Measurements from ENCODE around the gene GBE1. TPM values are rescaled to one million over a fixed set of nuclear protein-coding genes. Genes with fewer than 3 reads are reported as not detected.

GBE1 gene
- total RNA-seq (2013; cell fraction: nucleolus; rRNA removed): 223 and 227 TPM in 2 replicates
- 32.4 and 36.5 TPM in 2 replicates for total RNA-seq (2014; rRNA removed)
- 50.6 and 51.0 TPM in 2 replicates for total RNA-seq (2014; rRNA removed; fragmentation: Illumina TruSeq; extraction: Trizol)
- total RNA-seq (2021): 42.4 and 43.1 TPM in 2 replicates
- polyA plus RNA-seq (2011; ENCODE audit: low read depth): 32.0 TPM
- polyA plus RNA-seq (2011; rRNA removed): 59.5 and 88.2 TPM in 2 replicates
- polyA plus RNA-seq (2011; cell fraction: cytosol; rRNA removed): 21.0 and 27.0 TPM in 2 replicates
- 32.3 and 34.5 TPM in 2 replicates for polyA plus RNA-seq (2011; cell fraction: nucleus; rRNA removed)
- 35.4 and 54.7 TPM in 2 replicates for polyA plus RNA-seq (2012)
- 40.0 and 49.0 TPM in 2 replicates for polyA plus RNA-seq (2014; fragmentation: Illumina TruSeq; extraction: Trizol)
- polyA plus RNA-seq (2014; fragmentation: Nextera tagmentation; extraction: Ambion mirVana): 10 to 100 TPM; 21.4 to 21.8 TPM
- polyA plus RNA-seq (2014; rRNA removed): 23.5 and 25.6 TPM in 2 replicates
- 10 to 100 TPM; 58.0 to 62.2 TPM for polyA plus RNA-seq (2016; fragmentation: Nextera tagmentation; extraction: Ambion mirVana)
- polyA minus RNA-seq (2011; rRNA and poly(A)+ RNA removed): 72.0 and 82.2 TPM in 2 replicates
- polyA minus RNA-seq (2011; cell fraction: cytosol; rRNA and poly(A)+ RNA removed): 19.9 and 22.7 TPM in 2 replicates
- 87.9 and 109 TPM in 2 replicates for polyA minus RNA-seq (2011; cell fraction: nucleus; rRNA and poly(A)+ RNA removed)
- percentile 86 among the genes with signal in this experiment for Bru-seq, nascent RNA
- BruChase-seq, experiment 1, labeled RNA remaining after a 6-hour chase: percentile 76 among the genes with signal in this experiment
- BruChase-seq, experiment 2, labeled RNA remaining after a 2-hour chase: percentile 74 among the genes with signal in this experiment
- long read RNA-seq, experiment 1, transcript GBE1-201 (16 exons, 3,461 nt): major isoform, 42 of 44 reads
- long read RNA-seq, experiment 1, partial matches to known transcripts: 1 of 44 reads
- long read RNA-seq, experiment 1, other reads (novel, unspliced or antisense): 1 of 44 reads
- long read RNA-seq, experiment 2, transcript GBE1-201 (16 exons, 3,461 nt): major isoform, 351 of 410 reads
- long read RNA-seq, experiment 2, partial matches to known transcripts: 44 of 410 reads
- long read RNA-seq, experiment 2, other reads (novel, unspliced or antisense): 15 of 410 reads

DNA sequence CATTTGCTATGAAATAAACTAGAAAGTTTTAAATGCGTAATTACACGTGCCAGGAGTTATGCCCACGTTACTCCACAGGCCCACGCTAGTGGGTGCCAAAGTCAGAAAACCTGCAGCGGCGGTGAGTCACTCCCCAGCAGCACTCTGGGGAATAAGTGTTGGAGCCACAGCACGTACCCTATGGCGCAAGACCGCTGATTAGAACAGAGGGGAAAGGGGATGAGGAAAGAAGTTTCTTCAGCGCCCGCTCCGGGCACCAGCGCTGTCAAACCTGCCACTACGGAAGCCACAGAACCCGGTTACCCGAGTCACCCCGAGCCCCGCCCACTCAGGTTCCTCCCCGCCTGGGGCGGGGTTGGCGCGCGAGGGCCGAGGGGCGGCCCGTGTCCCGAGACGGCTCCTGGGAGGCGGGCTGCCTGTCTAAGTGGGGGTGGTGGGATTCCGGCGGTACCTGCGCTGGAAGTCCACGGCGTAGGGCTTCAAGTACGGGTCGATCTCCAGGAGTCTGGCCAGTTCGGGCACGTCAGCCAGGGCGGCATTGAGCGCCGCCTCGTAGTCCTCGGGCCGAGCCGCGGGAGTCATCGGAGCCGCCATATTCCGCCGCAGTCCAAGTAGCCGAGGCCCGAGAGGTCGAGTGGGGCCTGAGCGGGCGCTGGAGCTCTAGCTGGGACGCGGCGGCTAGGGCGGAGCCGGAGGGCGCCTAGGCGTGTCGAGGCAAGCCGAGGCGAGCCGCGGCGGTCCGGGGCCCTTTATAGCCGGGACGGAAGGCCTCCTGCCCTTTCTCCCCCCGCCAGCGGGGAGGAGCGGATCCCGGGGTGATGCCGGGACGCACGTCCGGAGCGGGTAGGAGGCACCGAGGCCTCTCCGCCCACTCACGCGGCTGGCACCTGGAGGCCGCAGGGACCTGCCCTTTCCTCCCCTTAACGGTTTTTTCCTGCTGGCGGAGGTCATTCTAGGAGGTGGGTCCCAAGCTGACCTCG is at the start of gene GBE1:
Gene GBE1 (minus strand): TSS at position 722 of the 980 bp plus-strand sequence. CDS start 128 bp downstream, at position 594.
- ATAC-seq: peak; percentile 94
- Histone ChIP-seq H3K79me2 (ENCODE audit: control insufficient read depth, insufficient read depth, low read length) (peaks cover 32% of the 10 kb centered on the region), H2AFZ (ENCODE audit: control insufficient read depth, low read depth, low read length) (peak within 1 kb of the TSS; percentile 96), H3K4me3 (peak within 1 kb of the TSS; percentile 67), H3K27ac (ENCODE audit: control insufficient read depth, insufficient read depth) (peak within 1 kb of the TSS; percentile 97), H3K9me3 (replicated peaks; ENCODE audit: control insufficient read depth, insufficient read depth, low read length) (peaks cover 24% of the 10 kb centered on the region), H3K9ac (ENCODE audit: control insufficient read depth, insufficient read depth, low read length) (peak within 1 kb of the TSS; percentile 91), H3K4me1 (ENCODE audit: control insufficient read depth, insufficient read depth, low read length) (peaks cover 9% of the 10 kb centered on the region), H3K27me3 (replicated peaks in 1 of 2; ENCODE audit: control insufficient read depth in 2 of 2, insufficient read depth in 2 of 2, low read length in 1 of 2) (no peaks in the 10 kb centered on the region), H3K36me3 (ENCODE audit: control insufficient read depth in 2 of 2, insufficient read depth in 2 of 2, low read length in 1 of 2) (0 out of 4 replicates have a peak, but pooled peaks cover 0 to 2% of the 10 kb centered on the region in 2 experiments), H3K4me2 (ENCODE audit: control insufficient read depth, insufficient read depth) (peak within 1 kb of the TSS; percentile 84), H4K20me1 (ENCODE audit: control insufficient read depth, insufficient read depth) (no peaks in the 10 kb centered on the region)
- BruUV-seq (replicated peaks): no TSS peak
- POLR2A ChIA-PET: interaction anchor here (0.5 to 2.9 kb wide), 13 partner anchors 8 to 82 kb away, joined by 3 to 20 read pairs (median 4); no protein-coding TSS in a partner anchor
- 1% methylated on average over 78 of the region's 88 CpGs for WGBS (ENCODE audit: insufficient coverage, insufficient replicate concordance, low lambda C conversion rate, missing lambda C conversion rate)
- DNase-seq (ENCODE audit: low read depth, low spot score): peak; percentile 83
- SMC1A ChIA-PET (ENCODE audit: uncharacterized antibody, unreplicated experiment): interaction anchor here (1.0 to 3.3 kb wide), 14 partner anchors 8 to 149 kb away, joined by 3 to 23 read pairs (median 6); no protein-coding TSS in a partner anchor
- intact Hi-C loops (cut with micrococcal nuclease; ENCODE audit: unreplicated experiment) (loop anchor here (1.0 to 10.0 kb wide), 7 partner anchors 18 to 534 kb away; no protein-coding TSS in a partner anchor), in situ Hi-C loops (cut with MboI) (no loop called here)
- CTCF ChIA-PET: interaction anchor here (0.7 to 2.4 kb wide), 11 partner anchors 8 to 149 kb away, joined by 3 to 7 read pairs (median 5); no protein-coding TSS in a partner anchor
- RAD21 ChIA-PET (ENCODE audit: unreplicated experiment): interaction anchor here (0.7 to 2.6 kb wide), 11 partner anchors 10 to 148 kb away, joined by 3 to 21 read pairs (median 7); no protein-coding TSS in a partner anchor
- no peak for FAIRE-seq
- TF ChIP-seq CREM (IDR thresholded peaks at IDR 0.05; ENCODE audit: low read depth) (peak; percentile 61), CREB1 (IDR thresholded peaks at IDR 0.05; ENCODE audit: low read depth) (peak; percentile 43), SUZ12 (IDR thresholded peaks at IDR 0.05; ENCODE audit: unreplicated experiment) (no peak), ZNF384 (IDR thresholded peaks at IDR 0.05; ENCODE audit: borderline replicate concordance, low read depth, low read length) (peak; percentile 22; the same call in 1 of the 2 replicates), SIX5 (IDR thresholded peaks at IDR 0.05; ENCODE audit: low read depth, low read length, severe bottlenecking) (no peak), JUND (IDR thresholded peaks at IDR 0.05; ENCODE audit: low read depth, low read length) (0 out of 2 replicates have a peak, but pooled peaks have one; percentile 39), HDAC2 (IDR thresholded peaks at IDR 0.05) (no peak), CUX1 (IDR thresholded peaks at IDR 0.05; ENCODE audit: insufficient replicate concordance, low read depth, low read length) (peak; percentile 48), NBN (IDR thresholded peaks at IDR 0.05) (peak; percentile 89), MEF2A (IDR thresholded peaks at IDR 0.05; ENCODE audit: insufficient read depth, low read depth, low read length) (no peak)
